Mesodermal cell (in vitro differentiated cells): ENCODE data around the gene FUT8.

ENCODE experiments used
- H3K27ac ChIP-seq: 2 replicates; pipeline ENCODE4 v1.7.0; 2013; ENCODE audit warnings: mild to moderate bottlenecking, low read depth, low read length, moderate library complexity; ENCODE audit not compliant: severe bottlenecking
- H3K36me3 ChIP-seq: 2 replicates; pipeline ENCODE4 v1.7.1; 2013; ENCODE audit warnings: mild to moderate bottlenecking, low read length, moderate library complexity; ENCODE audit not compliant: control insufficient read depth, insufficient read depth
- H3K4me1 ChIP-seq: one replicate; pipeline ENCODE4 v1.7.1; 2013; ENCODE audit warnings: mild to moderate bottlenecking, low read length; ENCODE audit not compliant: insufficient read depth, control insufficient read depth, poor library complexity, severe bottlenecking
- H3K4me3 ChIP-seq: 2 replicates; pipeline ENCODE4 v1.7.0; 2013; ENCODE audit warnings: low read length, control low read depth, mild to moderate bottlenecking; ENCODE audit not compliant: insufficient read depth, poor library complexity, severe bottlenecking; ENCODE audit errors: extremely low read depth
- H3K9me3 ChIP-seq: 2 replicates; pipeline ENCODE4 v1.7.1; 2013; ENCODE audit warnings: mild to moderate bottlenecking, low read length, moderate library complexity; ENCODE audit not compliant: control insufficient read depth
- WGBS, 2 experiments: methylation state at CpG; one replicate each; pipeline ENCODE4 v1.1.5; 2013; ENCODE audit warnings: missing lambda C conversion rate in 2 of 2; ENCODE audit not compliant: insufficient coverage in 2 of 2; 5-methylcytosine and 5-hydroxymethylcytosine counted together

The FUT8 gene

GRCh38 chr14:65738339-65738738 is 325.8 kb downstream of the FUT8 start:
- WGBS, 2 experiments = 71% methylated on average over 1 of the region's 4 CpGs; no CpG with 5 or more reads in 1 of the 2 experiments
- no peak overlapping the region for H3K4me3 ChIP-seq
- no peak overlapping the region for H3K27ac ChIP-seq
- H3K4me1 ChIP-seq = no peaks in the 10 kb centered on the region
- no peaks in the 10 kb centered on the region for H3K9me3 ChIP-seq
- H3K36me3 ChIP-seq = peaks cover 5% of the 10 kb centered on the region

- no peak overlapping the region for H3K4me3 ChIP-seq
- H3K27ac ChIP-seq = no peak overlapping the region
- WGBS, 2 experiments = 100% methylated on average over 2 to 6 of the region's 8 CpGs
- H3K9me3 ChIP-seq = no peaks in the 10 kb centered on the region
- H3K36me3 ChIP-seq = peaks cover 5% of the 10 kb centered on the region
- H3K4me1 ChIP-seq = no peaks in the 10 kb centered on the region
Observed at GRCh38 chr14:65745396-65746190, 333.1 kb downstream of the FUT8 start.

DNA sequence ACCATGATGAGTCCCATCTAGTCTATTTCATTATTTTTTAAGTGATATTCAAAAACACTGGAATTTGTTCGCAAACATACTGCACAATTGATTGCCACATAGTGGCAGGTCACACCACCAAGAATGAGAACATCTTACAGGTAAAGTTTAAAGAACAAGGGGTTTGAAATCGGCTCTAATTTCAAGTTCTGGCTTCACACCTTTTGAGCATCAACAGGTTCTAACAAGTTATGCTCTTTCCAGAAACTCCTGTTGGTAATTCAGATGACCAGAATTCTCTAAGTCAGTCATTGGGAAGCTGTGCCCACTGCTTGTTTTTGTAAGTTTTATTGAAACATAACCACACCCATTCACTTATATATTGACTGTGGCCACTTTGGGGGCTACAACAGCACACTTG is 336.3 kb downstream of the FUT8 start:
- H3K36me3 ChIP-seq = no peaks in the 10 kb centered on the region
- H3K27ac ChIP-seq = no peak overlapping the region
- H3K4me3 ChIP-seq = no peak overlapping the region
- no peaks in the 10 kb centered on the region for H3K9me3 ChIP-seq
- no peaks in the 10 kb centered on the region for H3K4me1 ChIP-seq
- 100% methylated on average over 2 of the region's 2 CpGs; no CpG with 5 or more reads in 1 of the 2 experiments for WGBS, 2 experiments

DNA sequence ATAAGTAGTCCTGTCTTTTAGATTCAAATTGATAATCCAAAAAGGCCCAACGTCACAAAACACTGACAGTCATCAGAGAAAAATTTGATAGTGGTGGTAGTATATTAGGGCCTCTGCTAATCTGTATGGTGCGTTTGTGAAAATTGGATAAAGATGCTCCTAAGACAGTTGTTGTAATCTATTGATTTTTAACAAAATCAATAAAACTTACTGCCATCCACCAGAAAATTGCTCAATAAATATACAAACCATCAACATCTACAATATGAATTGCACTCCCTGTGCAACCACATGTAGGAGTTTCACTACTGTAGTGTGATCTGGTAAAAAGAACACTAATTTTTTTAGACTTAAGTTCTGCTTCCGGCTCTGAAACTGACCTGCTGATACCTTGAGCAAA is 336.8 kb downstream of the FUT8 start:
- H3K27ac ChIP-seq = no peak overlapping the region
- H3K4me1 ChIP-seq = no peaks in the 10 kb centered on the region
- H3K4me3 ChIP-seq = no peak overlapping the region
- 88% methylated on average over 1 of the region's 3 CpGs; no CpG with 5 or more reads in 1 of the 2 experiments for WGBS, 2 experiments
- no peaks in the 10 kb centered on the region for H3K9me3 ChIP-seq
- no peaks in the 10 kb centered on the region for H3K36me3 ChIP-seq

- Histone ChIP-seq H3K4me1 (no peaks in the 10 kb centered on the region), H3K36me3 (no peaks in the 10 kb centered on the region), H3K9me3 (no peaks in the 10 kb centered on the region), H3K27ac (no peak overlapping the region), H3K4me3 (no peak overlapping the region)
- 80% methylated on average over 1 of the region's 1 CpG; no CpG with 5 or more reads in 1 of the 2 experiments for WGBS, 2 experiments
Observed at GRCh38 chr14:65750906-65751305, 338.4 kb downstream of the FUT8 start.

DNA sequence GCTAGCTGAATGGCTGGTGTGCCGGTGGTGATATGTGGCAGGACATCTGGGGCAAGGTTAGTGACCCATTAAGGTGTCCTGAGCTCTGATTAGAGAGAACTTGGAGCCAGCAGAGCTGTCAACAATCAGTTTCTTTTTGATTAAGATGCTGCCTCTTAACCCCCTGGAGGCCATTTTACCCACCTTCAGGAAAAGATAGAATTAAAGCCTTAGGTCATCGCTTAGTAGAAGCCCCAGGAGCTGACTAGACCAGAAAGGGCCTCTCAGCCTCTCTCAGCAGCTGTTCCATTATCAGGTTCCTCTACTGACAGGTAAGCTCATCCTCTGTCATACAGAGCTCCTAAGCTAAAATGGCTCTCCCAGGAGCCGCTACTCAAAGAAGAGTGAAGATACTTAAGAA is 339.0 kb downstream of the FUT8 start:
- Histone ChIP-seq H3K9me3 (no peaks in the 10 kb centered on the region), H3K4me3 (no peak overlapping the region), H3K4me1 (no peaks in the 10 kb centered on the region), H3K36me3 (no peaks in the 10 kb centered on the region), H3K27ac (no peak overlapping the region)
- WGBS, 2 experiments = 68 to 76% methylated on average over 2 of the region's 3 CpGs

DNA sequence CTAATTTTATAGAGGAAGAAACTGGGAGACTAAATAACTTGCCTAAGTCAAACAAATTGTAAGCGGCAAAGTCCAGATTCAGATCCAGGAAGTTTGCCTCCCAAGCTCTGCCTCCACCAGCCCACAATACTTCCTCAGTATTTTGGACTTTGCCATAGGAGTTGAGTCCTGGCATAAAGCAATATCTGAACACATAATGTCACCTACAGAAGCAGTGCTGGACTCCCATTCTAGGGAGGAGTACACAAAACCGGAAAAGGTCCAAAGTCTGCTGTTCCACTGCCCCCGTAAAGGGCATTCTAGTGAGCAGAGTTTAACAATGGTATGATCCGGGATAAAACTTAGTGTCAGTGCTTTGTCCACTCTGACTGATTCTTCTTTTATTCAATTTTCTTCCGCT is 340.5 kb downstream of the FUT8 start:
- Histone ChIP-seq H3K4me3 (no peak overlapping the region), H3K9me3 (no peaks in the 10 kb centered on the region), H3K27ac (no peak overlapping the region), H3K4me1 (no peaks in the 10 kb centered on the region), H3K36me3 (no peaks in the 10 kb centered on the region)
- WGBS, 2 experiments = 86 to 100% methylated on average over 3 to 5 of the region's 5 CpGs

GRCh38 chr14:65755331-65755730 is 342.8 kb downstream of the FUT8 start:
- no peaks in the 10 kb centered on the region for H3K9me3 ChIP-seq
- H3K36me3 ChIP-seq = no peaks in the 10 kb centered on the region
- H3K27ac ChIP-seq = no peak overlapping the region
- no peak overlapping the region for H3K4me3 ChIP-seq
- 96 to 100% methylated on average over 4 to 5 of the region's 6 CpGs for WGBS, 2 experiments
- no peaks in the 10 kb centered on the region for H3K4me1 ChIP-seq

- 87 to 92% methylated on average over 2 to 3 of the region's 3 CpGs for WGBS, 2 experiments
- no peaks in the 10 kb centered on the region for H3K36me3 ChIP-seq
- no peak overlapping the region for H3K4me3 ChIP-seq
- no peaks in the 10 kb centered on the region for H3K4me1 ChIP-seq
- no peaks in the 10 kb centered on the region for H3K9me3 ChIP-seq
- H3K27ac ChIP-seq = no peak overlapping the region
Observed at GRCh38 chr14:65756880-65757279, 344.4 kb downstream of the FUT8 start.

DNA sequence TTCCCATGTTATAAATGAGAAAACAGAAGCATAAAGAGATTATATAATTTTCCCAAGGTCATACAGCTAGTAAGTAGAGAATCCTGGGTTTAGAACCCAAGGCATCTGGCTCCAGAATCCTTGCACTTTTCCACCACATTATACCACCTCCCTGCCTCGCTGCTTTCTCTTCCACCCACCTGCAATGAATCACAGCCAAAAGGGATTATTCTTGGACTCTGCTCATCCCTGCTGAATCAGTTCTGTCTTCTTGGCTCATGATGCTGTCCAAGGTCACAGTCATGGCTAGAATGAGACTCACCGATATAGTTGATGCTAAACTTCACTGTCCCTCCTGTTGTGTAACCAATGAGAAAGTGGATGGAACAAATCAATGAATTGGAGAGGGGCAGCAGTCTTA is 356.6 kb downstream of the FUT8 start:
- Histone ChIP-seq H3K9me3 (no peaks in the 10 kb centered on the region), H3K4me3 (no peak overlapping the region), H3K4me1 (no peaks in the 10 kb centered on the region), H3K36me3 (no peaks in the 10 kb centered on the region), H3K27ac (no peak overlapping the region)
- 91 to 100% methylated on average over 2 of the region's 2 CpGs for WGBS, 2 experiments

DNA sequence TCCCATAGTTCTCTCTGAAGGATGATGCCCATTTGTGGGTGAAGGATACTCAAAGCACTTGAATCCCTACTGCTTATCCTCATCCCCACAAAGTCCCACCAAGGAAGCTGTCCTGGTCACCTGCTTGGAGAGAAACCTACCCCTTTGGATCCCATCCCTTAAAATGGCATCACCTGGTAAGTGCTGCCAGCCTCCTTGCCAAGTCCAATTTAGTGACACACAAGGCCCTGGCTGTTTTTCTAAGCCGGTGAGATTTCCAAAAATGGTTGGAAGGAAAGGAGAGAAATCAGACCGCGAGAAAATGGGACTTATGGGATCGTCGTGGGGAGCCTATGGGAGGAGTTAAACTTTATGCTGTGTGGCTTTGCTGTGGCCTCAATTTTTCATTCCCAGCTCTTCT is 358.2 kb downstream of the FUT8 start:
- Histone ChIP-seq H3K4me1 (no peaks in the 10 kb centered on the region), H3K4me3 (no peak overlapping the region), H3K9me3 (no peaks in the 10 kb centered on the region), H3K27ac (no peak overlapping the region), H3K36me3 (no peaks in the 10 kb centered on the region)
- WGBS, 2 experiments = 71 to 77% methylated on average over 1 to 5 of the region's 5 CpGs
